ENCODE measurements around the gene KRT74. TPM values are rescaled to one million over a fixed set of nuclear protein-coding genes. Genes with fewer than 3 reads are reported as not detected.
A peak's percentile ranks its signal among the peaks of the same experiment; 100 is the strongest.

KRT74 gene
- total and polyA plus RNA-seq, 2 of the 8 experiments (the other 6 are each of a cell fraction or from before 2014, with no cell fraction given) = not detected

GRCh38 chr12:52543985-52544883, 29.4 kb downstream of the KRT74 start:
- H2AFZ ChIP-seq (ENCODE audit: low read length) = no peak overlapping the region
- ChIA-PET CTCF (ENCODE audit: partially characterized antibody) (interaction anchor here (0.6 to 4.8 kb wide), 23 partner anchors 9 to 334 kb away, joined by 3 to 47 read pairs (median 6); partner anchors contain the start of gene KRT71), POLR2A (ENCODE audit: partially characterized antibody) (interaction anchor here (1.2 to 1.3 kb wide), 2 partner anchors 8 to 17 kb away, joined by 3 read pairs; partner anchors contain the start of gene KRT71)
- H4K8ac ChIP-seq (ENCODE audit: extremely low read depth, insufficient read depth, low read length) = no peak overlapping the region
- no peaks in the 10 kb centered on the region for H4K20me1 ChIP-seq (replicated peaks in 1 of 2; ENCODE audit: control insufficient read depth in 1 of 2, insufficient read depth in 2 of 2, low read length in 2 of 2)
- no peak for DNase-seq (ENCODE audit: low read depth in 1 of 2, low spot score in 2 of 2)
- H3K4me3 ChIP-seq (ENCODE audit: extremely low read depth in 1 of 4, insufficient read depth in 2 of 4, low read depth in 3 of 4, low read length in 4 of 4) = no peak overlapping the region
- no peak overlapping the region for H3K23ac ChIP-seq (ENCODE audit: insufficient read length)
- H2BK5ac ChIP-seq (ENCODE audit: low read depth, low read length) = no peak overlapping the region
- no peak overlapping the region for H3K4ac ChIP-seq (replicated peaks; ENCODE audit: insufficient read length, low read depth, low read length)
- no peak overlapping the region for H4K91ac ChIP-seq (replicated peaks; ENCODE audit: insufficient read length, low read length)
- no peak for FAIRE-seq
- no peaks in the 10 kb centered on the region for H3K79me2 ChIP-seq (ENCODE audit: control insufficient read depth in 1 of 2, insufficient read depth in 2 of 2, low read length in 2 of 2)
- no peak overlapping the region for H2BK20ac ChIP-seq (ENCODE audit: low read length)
- H3K9me3 ChIP-seq (ENCODE audit: insufficient read depth in 2 of 2, low read depth in 1 of 2, low read length in 1 of 2) = no peaks in the 10 kb centered on the region
- no peak overlapping the region for H4K5ac ChIP-seq (ENCODE audit: insufficient read length, low read depth, low read length)
- no peak overlapping the region for H3K27ac ChIP-seq (ENCODE audit: low read depth, low read length)
- no peak overlapping the region for H3K4me2 ChIP-seq (ENCODE audit: insufficient read depth in 1 of 2, low read depth in 2 of 2, low read length in 2 of 2)
- no peak overlapping the region for H2BK120ac ChIP-seq (replicated peaks; ENCODE audit: low read depth, low read length)
- no peak overlapping the region for H3K9ac ChIP-seq (replicated peaks in 1 of 4; ENCODE audit: extremely low read depth in 1 of 4, low read depth in 3 of 4, low read length in 3 of 4)
- H2AK5ac ChIP-seq (ENCODE audit: low read depth, low read length) = no peak overlapping the region
- H3K79me1 ChIP-seq (ENCODE audit: low read depth, low read length) = no peaks in the 10 kb centered on the region
- H3K14ac ChIP-seq (ENCODE audit: insufficient read length) = no peak overlapping the region
- no peak overlapping the region for H3K56ac ChIP-seq (replicated peaks; ENCODE audit: insufficient read length, low read depth, low read length)
- H3K18ac ChIP-seq (ENCODE audit: extremely low read depth, low read length) = no peak overlapping the region
- no peaks in the 10 kb centered on the region for H3K23me2 ChIP-seq (ENCODE audit: low read depth, low read length)
- H2BK12ac ChIP-seq (ENCODE audit: low read depth, low read length) = no peak overlapping the region
- 91% methylated on average over 17 of the region's 17 CpGs; no CpG with 5 or more reads in 1 of the 2 experiments for WGBS, 2 experiments (ENCODE audit: extremely low coverage in 1 of 2, insufficient coverage in 1 of 2, insufficient read length in 1 of 2, insufficient replicate concordance in 2 of 2, low coverage in 1 of 2, low lambda C conversion rate in 2 of 2, missing lambda C conversion rate in 1 of 2)
- no peaks in the 10 kb centered on the region; a peak in 2 of 7 replicates for H3K4me1 ChIP-seq (replicated peaks in 1 of 4; ENCODE audit: control insufficient read depth in 3 of 4, insufficient read depth in 4 of 4, low read length in 3 of 4)
- H2BK15ac ChIP-seq (ENCODE audit: low read length) = no peak overlapping the region
- TF ChIP-seq CTCF (IDR thresholded peaks at IDR 0.05; ENCODE audit: control extremely low read depth in 1 of 3, insufficient read depth in 1 of 3, low read depth in 1 of 3, low read length in 3 of 3) (peak in 2 of 3 experiments; percentile 11 to 21; a peak in 2 of 4 replicates), BCL11A (IDR thresholded peaks at IDR 0.05; ENCODE audit: low read depth in 2 of 2, low read length in 2 of 2) (no peak)
- no peaks in the 10 kb centered on the region for H3K36me3 ChIP-seq (ENCODE audit: control insufficient read depth in 2 of 4, insufficient read depth in 4 of 4, low read length in 3 of 4)
- H3K27me3 ChIP-seq (replicated peaks in 1 of 4; ENCODE audit: control insufficient read depth in 3 of 4, extremely low read depth in 1 of 4, insufficient read depth in 3 of 4, low read length in 3 of 4) = no peaks in the 10 kb centered on the region
